Fibroblast of pulmonary artery (primary cell): ENCODE results near the gene HSF2BP.
"Not testable (repeated sequence)": the region's sequence is repeated elsewhere in the genome, so short reads cannot be mapped to it uniquely, and the experiment has no call there.

Experiments
- DNase-seq: peaks from one replicate; pipeline ENCODE4 v3.0.0-alpha.2; 2010; ENCODE audit warnings: low read depth
- H3K4me3 ChIP-seq: replicated peaks from 2 replicates; pipeline ENCODE4 v1.5.1; 2011; ENCODE audit warnings: low read depth, mild to moderate bottlenecking, control low read depth, low read length, moderate library complexity
- TF ChIP-seq, protein P1 (sequence below): IDR thresholded peaks from 2 replicates; pipeline ENCODE4 v1.5.1; 2011; ENCODE audit warnings: mild to moderate bottlenecking, control low read depth, low read length, inconsistent platforms; ENCODE audit errors: missing control alignments

HSF2BP gene

DNA sequence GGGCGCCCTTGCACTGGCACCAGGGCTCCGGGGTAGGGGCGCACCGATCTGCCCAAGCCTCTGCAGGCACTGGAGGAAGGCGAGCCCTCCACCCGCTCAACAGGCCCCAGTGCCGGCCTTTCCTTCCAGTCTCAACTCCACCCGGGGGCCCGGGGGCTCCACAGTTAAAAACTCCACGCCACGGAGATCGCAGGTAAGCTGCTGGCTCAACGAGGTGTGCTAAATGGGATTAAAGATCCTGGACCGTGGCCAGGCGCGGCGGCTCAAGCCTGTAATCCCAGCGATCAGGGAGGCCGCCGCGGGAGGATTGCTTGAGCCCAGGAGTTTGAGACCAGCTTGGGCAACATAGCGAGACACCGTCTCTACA lies 536 bp downstream of the HSF2BP start:
- DNase-seq = no peak
- no peak overlapping the region for H3K4me3 ChIP-seq
- TF ChIP-seq, protein P1, sequence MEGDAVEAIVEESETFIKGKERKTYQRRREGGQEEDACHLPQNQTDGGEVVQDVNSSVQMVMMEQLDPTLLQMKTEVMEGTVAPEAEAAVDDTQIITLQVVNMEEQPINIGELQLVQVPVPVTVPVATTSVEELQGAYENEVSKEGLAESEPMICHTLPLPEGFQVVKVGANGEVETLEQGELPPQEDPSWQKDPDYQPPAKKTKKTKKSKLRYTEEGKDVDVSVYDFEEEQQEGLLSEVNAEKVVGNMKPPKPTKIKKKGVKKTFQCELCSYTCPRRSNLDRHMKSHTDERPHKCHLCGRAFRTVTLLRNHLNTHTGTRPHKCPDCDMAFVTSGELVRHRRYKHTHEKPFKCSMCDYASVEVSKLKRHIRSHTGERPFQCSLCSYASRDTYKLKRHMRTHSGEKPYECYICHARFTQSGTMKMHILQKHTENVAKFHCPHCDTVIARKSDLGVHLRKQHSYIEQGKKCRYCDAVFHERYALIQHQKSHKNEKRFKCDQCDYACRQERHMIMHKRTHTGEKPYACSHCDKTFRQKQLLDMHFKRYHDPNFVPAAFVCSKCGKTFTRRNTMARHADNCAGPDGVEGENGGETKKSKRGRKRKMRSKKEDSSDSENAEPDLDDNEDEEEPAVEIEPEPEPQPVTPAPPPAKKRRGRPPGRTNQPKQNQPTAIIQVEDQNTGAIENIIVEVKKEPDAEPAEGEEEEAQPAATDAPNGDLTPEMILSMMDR = no peak

DNA sequence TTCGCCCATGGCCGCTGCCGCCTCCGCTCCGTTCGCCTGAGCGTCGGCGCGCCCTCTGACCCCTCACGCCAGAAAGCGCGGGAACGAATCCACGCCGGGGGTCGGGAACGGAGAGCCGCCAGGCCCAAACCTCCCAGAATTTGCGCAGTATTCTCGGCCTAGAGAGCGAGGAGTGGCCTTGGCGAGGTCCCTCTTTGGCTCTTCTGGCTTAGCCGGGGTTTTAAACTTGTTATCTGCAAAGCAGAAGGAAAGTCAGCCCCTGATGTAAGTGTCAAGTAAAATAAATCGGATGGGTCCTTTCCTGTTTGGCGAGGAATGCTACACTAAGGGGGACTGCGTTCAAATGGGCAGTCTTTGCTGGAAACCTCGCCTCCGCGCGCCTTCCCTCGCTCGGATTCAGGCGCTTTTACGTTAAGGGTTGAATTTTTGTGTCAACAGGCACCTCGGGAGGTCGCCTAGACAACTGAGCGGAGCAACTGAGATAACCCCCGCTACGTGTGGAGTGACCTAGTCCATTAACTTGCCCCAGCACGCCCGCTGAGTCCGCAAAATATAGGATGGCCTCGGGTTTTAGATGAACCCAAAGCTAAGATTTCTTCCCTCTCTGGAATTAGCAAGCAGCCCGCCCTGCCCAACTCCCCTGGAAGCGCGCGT lies 1.1 kb downstream of the HSF2BP start:
- no peak overlapping the region for H3K4me3 ChIP-seq

GRCh38 chr21:43657355-43658087 lies 1.8 kb downstream of the HSF2BP start:
- no peak overlapping the region for H3K4me3 ChIP-seq
- DNase-seq = no peak
- TF ChIP-seq, protein P1 = no peak

More for the DNA sequence above, 1.1 kb downstream of the HSF2BP start:
- no peak for DNase-seq
- TF ChIP-seq, protein P1 = no peak

- TF ChIP-seq, protein P1 = no peak
- DNase-seq = no peak
- H3K4me3 ChIP-seq = no peak overlapping the region
Observed at GRCh38 chr21:43654806-43655489, 4.3 kb downstream of the HSF2BP start.

- no peak for DNase-seq
- TF ChIP-seq, protein P1 = no peak
- no peak overlapping the region for H3K4me3 ChIP-seq
Observed at GRCh38 chr21:43653626-43654025, 5.7 kb downstream of the HSF2BP start.

DNA sequence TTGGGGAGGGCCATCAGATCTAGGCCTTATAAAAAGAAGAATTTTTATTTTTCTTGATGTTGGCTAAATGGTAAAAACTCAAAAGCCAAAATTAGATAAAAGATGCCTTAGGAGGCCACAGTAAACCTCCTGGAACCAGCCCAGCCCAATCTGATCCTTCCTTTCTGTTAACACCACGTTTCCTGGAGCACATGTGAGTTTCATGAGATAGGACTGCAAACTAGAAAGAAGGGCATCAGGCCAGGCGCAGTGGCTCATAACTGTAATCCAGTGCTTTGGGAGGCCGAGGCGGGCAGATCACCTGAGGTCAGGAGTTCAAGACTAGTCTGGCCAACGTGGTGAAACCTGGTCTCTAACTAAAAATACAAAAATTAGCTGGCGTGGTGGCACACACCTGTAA lies 6.7 kb downstream of the HSF2BP start:
- no peak for DNase-seq
- no peak overlapping the region for H3K4me3 ChIP-seq
- TF ChIP-seq, protein P1 = no peak

DNA sequence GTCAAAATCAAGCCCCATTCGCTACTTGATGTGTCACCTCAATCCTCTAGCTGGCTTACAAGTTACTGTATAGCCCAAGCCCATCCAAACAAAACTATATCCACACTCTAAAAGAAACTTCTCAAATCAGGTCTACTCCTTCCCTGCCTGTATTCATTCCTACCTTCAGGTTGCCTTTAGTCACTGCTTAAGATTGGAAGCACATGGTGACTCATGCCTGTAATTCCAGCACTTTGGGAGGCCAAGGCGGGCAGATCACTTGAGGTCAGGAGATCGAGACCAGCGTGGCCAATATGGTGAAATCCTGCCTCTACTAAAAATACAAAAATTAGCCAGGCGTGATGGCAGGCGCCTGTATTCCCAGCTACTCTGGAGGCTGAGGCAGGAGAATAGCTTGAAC lies 7.4 kb downstream of the HSF2BP start:
- H3K4me3 ChIP-seq, DNase-seq: not testable (repeated sequence)
